Esophagus muscularis mucosa (tissue), 4 donors: ENCODE results near the gene HNRNPL. TPM values are rescaled to one million over a fixed set of nuclear protein-coding genes. Genes with fewer than 3 reads are reported as not detected.
A peak's percentile ranks its signal among the peaks of the same experiment; 100 is the strongest.

Experiments
- DNase-seq: peaks from one replicate; pipeline ENCODE4 v3.0.0-alpha.2; 2017; ENCODE audit errors: extremely low spot score
- H3K27ac ChIP-seq, 4 donors: fragments of 200-600 bp; sonication (generic); replicated peaks in 1 of 4; 1 replicate in 3 of 4; 2 replicates in 1 of 4; pipeline ENCODE4 v1.5.1; 2016 to 2019; ENCODE audit warnings: mild to moderate bottlenecking in 1 of 4
- H3K27me3 ChIP-seq, 4 donors: fragments of 200-600 bp; sonication (generic); one replicate each; pipeline versions ENCODE4 v1.5.1 to v1.6.0; 2016 to 2019
- H3K36me3 ChIP-seq, 4 donors: fragments of 200-600 bp; sonication (generic); one replicate each; pipeline ENCODE4 v1.5.1; 2016 to 2019
- H3K4me1 ChIP-seq, 4 donors: fragments of 200-600 bp; sonication (generic); one replicate each; pipeline ENCODE4 v1.5.1; 2016 to 2019
- H3K4me3 ChIP-seq, 4 donors: fragments of 200-600 bp; sonication (generic); 1 replicate in 2 of 4; 2 replicates in 2 of 4; pipeline ENCODE4 v1.5.1; 2016 to 2019; ENCODE audit warnings: mild to moderate bottlenecking in 4 of 4, moderate library complexity in 1 of 4
- H3K9me3 ChIP-seq, 4 donors: fragments of 200-600 bp; sonication (generic); 1 replicate in 3 of 4; 2 replicates in 1 of 4; pipeline ENCODE4 v1.5.1; 2016 to 2019
- EP300 ChIP-seq: sonication (generic); formaldehyde crosslinking; IDR thresholded peaks from one replicate; pipeline ENCODE4 v1.6.1; 2017; ENCODE audit warnings: antibody characterized with exemption
- POLR2A ChIP-seq: fragments of 450-650 bp; IDR thresholded peaks from one replicate; pipeline ENCODE4 v1.6.1; 2017; ENCODE audit warnings: antibody characterized with exemption, moderate library complexity, mild to moderate bottlenecking, low read depth
- POLR2AphosphoS5 ChIP-seq, 2 donors: sonication (generic); formaldehyde crosslinking; IDR thresholded peaks; one replicate each; pipeline ENCODE4 v1.6.1; 2017; ENCODE audit warnings: antibody characterized with exemption in 2 of 2
- WGBS: methylation state at CpG from one replicate; pipeline ENCODE4 v1.1.5; 2018; 5-methylcytosine and 5-hydroxymethylcytosine counted together
- intact Hi-C: fragments of 100-400 bp; cut with DNase I; formaldehyde crosslinking; loops from one replicate; pipeline ENCODE4 v1.15.1; 2023
- total RNA-seq, 4 donors: library from RNA; depleted of rRNA; stranded (reverse); fragments of >200 nt; gene quantifications; one replicate each; pipeline versions ENCODE4 v1.1.0 to v1.2.1, GENCODE V29; 2016
- TF ChIP-seq, protein P1 (sequence below), 3 experiments: fragments of 200-600 bp in 2 of 3; fragments of 450-650 bp in 1 of 3; sonication (generic) in 2 of 3; IDR thresholded peaks; one replicate each; pipeline ENCODE4 v1.5.1; 2017 to 2019; ENCODE audit warnings: antibody characterized with exemption in 3 of 3, mild to moderate bottlenecking in 2 of 3, moderate library complexity in 1 of 3

Gene HNRNPL
- total RNA-seq, 4 donors from 2014 or later: 126 to 202 (median 180) TPM

DNA sequence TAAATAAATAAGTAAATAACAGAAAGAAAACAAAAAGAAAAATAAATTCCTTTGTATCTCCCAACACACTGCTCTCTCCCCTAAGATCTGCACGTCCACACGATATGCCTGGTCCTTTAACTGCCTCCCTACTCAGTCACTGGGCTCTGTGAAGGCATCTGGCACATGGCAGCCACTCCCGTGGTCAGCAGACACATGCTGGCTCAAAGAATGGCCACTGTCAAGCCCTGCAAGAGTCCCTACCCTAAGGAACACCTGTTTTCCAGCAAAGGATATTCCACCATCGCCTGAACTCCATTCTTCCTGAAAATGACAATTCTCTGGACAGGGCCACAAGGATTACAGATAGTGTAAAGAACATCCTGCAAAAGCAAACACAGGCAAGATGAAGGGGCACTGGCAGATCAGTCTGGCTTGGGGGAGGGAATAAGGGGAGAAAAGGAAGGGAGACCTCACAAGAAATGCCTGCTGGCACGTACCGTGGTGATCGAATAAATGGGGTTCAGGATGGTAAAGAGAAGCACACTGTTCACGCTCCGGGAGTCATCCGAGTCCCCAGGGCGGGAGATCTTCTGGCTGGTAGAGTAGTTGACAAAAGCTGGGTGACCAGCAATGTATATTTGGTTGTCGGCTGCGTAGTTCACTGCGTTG, 4.3 kb downstream of the HNRNPL start:
- Histone ChIP-seq H3K27ac (peak overlapping the region in 1 of 4 donors; percentile 20), H3K27me3 (no peaks in the 10 kb centered on the region), H3K4me3 (no peak overlapping the region), H3K36me3 (peaks cover 69 to 78% (median 75%) of the 10 kb centered on the region in 4 donors), H3K4me1 (peaks cover 40 to 75% (median 58%) of the 10 kb centered on the region in 4 donors), H3K9me3 (no peaks in the 10 kb centered on the region)
- DNase-seq: no peak
- intact Hi-C loops: loop anchor here (5.0 kb wide), 1 partner anchor 198 kb away; the partner anchor contains the start of gene ACTN4
- 84% methylated on average over 14 of the region's 14 CpGs for WGBS
- TF ChIP-seq EP300 (no peak), POLR2AphosphoS5 (IDR thresholded peaks at IDR 0.05) (no peak), POLR2A (no peak)
- TF ChIP-seq, protein P1, sequence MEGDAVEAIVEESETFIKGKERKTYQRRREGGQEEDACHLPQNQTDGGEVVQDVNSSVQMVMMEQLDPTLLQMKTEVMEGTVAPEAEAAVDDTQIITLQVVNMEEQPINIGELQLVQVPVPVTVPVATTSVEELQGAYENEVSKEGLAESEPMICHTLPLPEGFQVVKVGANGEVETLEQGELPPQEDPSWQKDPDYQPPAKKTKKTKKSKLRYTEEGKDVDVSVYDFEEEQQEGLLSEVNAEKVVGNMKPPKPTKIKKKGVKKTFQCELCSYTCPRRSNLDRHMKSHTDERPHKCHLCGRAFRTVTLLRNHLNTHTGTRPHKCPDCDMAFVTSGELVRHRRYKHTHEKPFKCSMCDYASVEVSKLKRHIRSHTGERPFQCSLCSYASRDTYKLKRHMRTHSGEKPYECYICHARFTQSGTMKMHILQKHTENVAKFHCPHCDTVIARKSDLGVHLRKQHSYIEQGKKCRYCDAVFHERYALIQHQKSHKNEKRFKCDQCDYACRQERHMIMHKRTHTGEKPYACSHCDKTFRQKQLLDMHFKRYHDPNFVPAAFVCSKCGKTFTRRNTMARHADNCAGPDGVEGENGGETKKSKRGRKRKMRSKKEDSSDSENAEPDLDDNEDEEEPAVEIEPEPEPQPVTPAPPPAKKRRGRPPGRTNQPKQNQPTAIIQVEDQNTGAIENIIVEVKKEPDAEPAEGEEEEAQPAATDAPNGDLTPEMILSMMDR (IDR thresholded peaks at IDR 0.05): no peak

DNA sequence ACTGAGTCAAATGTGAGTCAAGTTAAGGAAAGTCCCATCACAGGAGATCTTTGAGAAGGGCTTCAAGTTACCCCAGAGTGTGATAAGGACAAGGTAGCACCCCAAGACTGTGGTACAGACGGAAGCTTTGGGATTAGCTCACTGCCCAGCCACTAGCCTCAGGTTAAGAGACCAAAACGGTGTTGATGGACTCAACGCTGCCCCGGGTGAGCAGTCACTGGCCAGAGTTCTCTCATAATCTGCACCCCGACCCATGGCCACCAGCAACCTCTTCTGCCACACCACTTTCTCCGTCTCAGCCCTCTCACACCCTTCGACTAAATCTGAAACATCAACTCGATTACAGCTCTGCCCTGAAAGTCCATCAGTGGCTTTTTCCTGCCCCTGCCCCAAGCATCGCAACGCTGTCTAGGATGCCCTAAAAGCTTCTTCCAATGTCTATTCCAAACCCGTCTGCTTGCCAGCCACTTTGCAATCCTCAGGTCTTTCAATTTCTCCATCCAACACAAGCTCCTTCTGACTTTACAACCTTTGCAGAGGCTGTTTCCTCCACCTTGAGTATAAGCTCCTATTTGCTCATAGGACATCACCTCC, 5.6 kb downstream of the HNRNPL start:
- H3K4me1 ChIP-seq: peaks cover 40 to 75% (median 58%) of the 10 kb centered on the region in 4 donors
- TF ChIP-seq, protein P1 (IDR thresholded peaks at IDR 0.05): no peak
- TF ChIP-seq POLR2A: no peak
- no peak for TF ChIP-seq EP300
- TF ChIP-seq POLR2AphosphoS5 (IDR thresholded peaks at IDR 0.05): no peak
- no peak overlapping the region for H3K27ac ChIP-seq
- H3K4me3 ChIP-seq: no peak overlapping the region
- H3K27me3 ChIP-seq: no peaks in the 10 kb centered on the region
- intact Hi-C loops: no loop called here
- peaks cover 83 to 91% (median 88%) of the 10 kb centered on the region in 4 donors for H3K36me3 ChIP-seq
- no peaks in the 10 kb centered on the region for H3K9me3 ChIP-seq
- no peak for DNase-seq
- 87% methylated on average over 11 of the region's 11 CpGs for WGBS

DNA sequence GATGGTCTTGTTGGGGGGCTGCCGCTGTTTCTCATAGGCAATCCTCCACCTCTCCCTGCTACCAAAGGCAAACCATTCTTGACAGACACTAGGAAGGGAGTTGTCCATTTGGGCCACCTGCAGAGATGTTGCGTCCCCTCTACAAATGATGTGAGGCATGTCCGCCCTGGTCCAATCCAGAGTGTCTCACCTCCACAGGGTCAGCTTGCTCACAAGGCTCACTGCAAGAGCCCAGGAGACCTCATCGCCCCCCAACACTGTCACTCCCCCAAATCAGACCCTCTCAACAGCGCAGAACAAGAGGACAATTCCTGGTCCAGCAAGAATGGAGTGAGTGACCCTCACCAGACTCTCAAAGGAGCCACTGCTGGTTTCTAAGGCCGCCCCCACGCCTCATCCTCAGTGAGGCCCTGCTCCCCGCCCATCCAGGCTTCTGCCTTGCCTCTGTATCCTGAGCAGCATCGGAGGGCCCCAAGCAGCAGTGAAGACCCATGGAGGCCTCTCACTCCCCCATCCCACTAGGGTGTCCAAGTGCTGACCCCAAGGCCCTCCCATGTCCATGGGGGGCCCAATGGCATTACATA, 6.5 kb downstream of the HNRNPL start:
- H3K36me3 ChIP-seq: peaks cover 92 to 99% (median 96%) of the 10 kb centered on the region in 4 donors

DNA sequence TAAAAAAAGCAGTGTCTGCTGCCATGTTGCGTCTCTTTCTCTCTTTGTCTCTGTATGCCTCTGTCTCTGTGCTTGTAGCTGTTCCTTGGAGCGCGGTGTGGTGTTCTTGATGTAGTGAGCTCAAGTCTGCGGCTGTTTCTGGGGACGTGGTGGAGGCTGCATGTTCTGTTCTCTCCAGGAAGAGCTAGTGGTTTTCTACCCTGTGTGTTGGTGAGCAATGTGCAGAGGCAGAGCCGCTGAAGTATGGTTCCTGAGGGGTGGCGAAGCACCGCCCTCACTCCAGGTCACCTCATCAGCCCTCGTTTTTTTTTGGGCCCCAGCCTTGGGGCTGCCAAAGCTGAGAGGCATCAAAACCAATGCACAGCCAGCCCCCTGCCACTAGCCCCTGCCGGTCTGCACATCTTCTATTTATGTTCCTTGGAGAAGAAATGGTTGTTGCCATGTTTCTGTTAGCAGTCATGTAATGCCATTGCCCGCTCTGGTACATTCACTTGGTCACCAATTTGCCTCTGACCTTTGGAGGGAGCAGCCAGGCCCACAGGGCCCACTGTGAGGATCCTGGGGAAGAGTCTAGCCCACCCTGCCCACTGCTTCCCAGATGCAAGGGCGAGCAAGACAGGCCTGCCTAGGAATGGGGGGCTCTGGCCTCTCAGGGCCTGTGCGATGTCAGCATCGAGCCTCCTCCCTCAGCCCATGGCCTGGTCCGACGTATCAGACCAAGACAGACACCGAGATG, 7.2 kb downstream of the HNRNPL start:
- no peak for DNase-seq
- H3K9me3 ChIP-seq: no peaks in the 10 kb centered on the region
- H3K4me1 ChIP-seq: peaks cover 26 to 62% (median 44%) of the 10 kb centered on the region in 4 donors
- 84% methylated on average over 9 of the region's 17 CpGs for WGBS
- H3K27ac ChIP-seq: peak overlapping the region in 1 of 4 donors; percentile 13
- peaks cover 98 to 100% (median 100%) of the 10 kb centered on the region in 4 donors for H3K36me3 ChIP-seq
- no peak overlapping the region for H3K4me3 ChIP-seq
- intact Hi-C loops: no loop called here
- TF ChIP-seq, protein P1 (IDR thresholded peaks at IDR 0.05): no peak
- TF ChIP-seq POLR2AphosphoS5 (IDR thresholded peaks at IDR 0.05) (no peak), EP300 (no peak), POLR2A (no peak)
- no peaks in the 10 kb centered on the region for H3K27me3 ChIP-seq

More for the DNA sequence above, 6.5 kb downstream of the HNRNPL start:
- TF ChIP-seq EP300 (no peak), POLR2AphosphoS5 (IDR thresholded peaks at IDR 0.05) (no peak), POLR2A (no peak)
- TF ChIP-seq, protein P1 (IDR thresholded peaks at IDR 0.05): no peak
- intact Hi-C loops: no loop called here
- H3K27ac ChIP-seq: peak overlapping the region in 1 of 4 donors; percentile 17
- no peaks in the 10 kb centered on the region for H3K9me3 ChIP-seq
- H3K27me3 ChIP-seq: no peaks in the 10 kb centered on the region
- no peak for DNase-seq
- peaks cover 33 to 68% (median 51%) of the 10 kb centered on the region in 4 donors for H3K4me1 ChIP-seq
- 96% methylated on average over 7 of the region's 9 CpGs for WGBS
- H3K4me3 ChIP-seq: no peak overlapping the region
